Breast epithelium (tissue), 4 donors: ENCODE data around the gene SDK1. TPM values are rescaled to one million over a fixed set of nuclear protein-coding genes. Genes with fewer than 3 reads are reported as not detected.

Experiments used
- DNase-seq, 2 donors: peaks; one replicate each; pipeline ENCODE4 v3.0.0-alpha.2; 2019; ENCODE audit warnings: low spot score in 2 of 2
- H3K27ac ChIP-seq, 2 donors: fragments of 200-600 bp; sonication (generic) in 1 of 2; one replicate each; pipeline ENCODE4 v1.5.1; 2016 to 2019; ENCODE audit warnings: mild to moderate bottlenecking in 1 of 2
- H3K27me3 ChIP-seq, 2 donors: fragments of 200-600 bp; sonication (generic) in 1 of 2; one replicate each; pipeline versions ENCODE4 v1.5.1 to v1.6.0; 2017 to 2019; ENCODE audit warnings: control low read depth in 1 of 2, mild to moderate bottlenecking in 1 of 2
- H3K36me3 ChIP-seq: fragments of 200-600 bp; one replicate; pipeline ENCODE4 v1.5.1; 2019
- H3K4me1 ChIP-seq, 2 donors: fragments of 200-600 bp; sonication (generic); one replicate each; pipeline ENCODE4 v1.5.1; 2016 to 2019; ENCODE audit warnings: control low read depth in 1 of 2
- H3K4me3 ChIP-seq, 3 donors: fragments of 200-600 bp; sonication (generic); 1 replicate in 2 of 3; 2 replicates in 1 of 3; pipeline ENCODE4 v1.5.1; 2016 to 2019; ENCODE audit warnings: mild to moderate bottlenecking in 3 of 3, moderate library complexity in 2 of 3
- H3K9me3 ChIP-seq, 2 donors: fragments of 200-600 bp; sonication (generic) in 1 of 2; one replicate each; pipeline ENCODE4 v1.5.1; 2016 to 2019; ENCODE audit warnings: control low read depth in 1 of 2
- CTCF ChIP-seq, 3 donors: fragments of 450-650 bp; IDR thresholded peaks; one replicate each; pipeline ENCODE4 v1.5.1; 2016 to 2017; ENCODE audit warnings: antibody characterized with exemption in 3 of 3, mild to moderate bottlenecking in 3 of 3, moderate library complexity in 3 of 3
- POLR2A ChIP-seq: fragments of 450-650 bp; IDR thresholded peaks from one replicate; pipeline ENCODE4 v1.6.1; 2016; ENCODE audit warnings: antibody characterized with exemption, mild to moderate bottlenecking, moderate library complexity
- POLR2AphosphoS5 ChIP-seq, 3 donors: sonication (generic); formaldehyde crosslinking; IDR thresholded peaks; one replicate each; pipeline ENCODE4 v1.6.1; 2017; ENCODE audit warnings: antibody characterized with exemption in 3 of 3
- intact Hi-C: fragments of 100-400 bp; cut with DNase I; formaldehyde crosslinking; loops from one replicate; pipeline ENCODE4 v1.15.1; 2023; ENCODE audit warnings: low total_unique reads
- total RNA-seq, 3 donors: library from RNA; depleted of rRNA; stranded (reverse); fragments of >200 nt; gene quantifications; one replicate each; pipeline ENCODE4 v1.1.0, GENCODE V29; 2016

SDK1 gene
- total RNA-seq, 3 donors from 2014 or later = 3.7 to 18.2 (median 6.6) TPM

GRCh38 chr7:3908153-3908552 is 607.1 kb downstream of the SDK1 start:
- intact Hi-C loops = no loop called here
- TF ChIP-seq POLR2A (no peak), POLR2AphosphoS5 (IDR thresholded peaks at IDR 0.05) (no peak), CTCF (IDR thresholded peaks at IDR 0.05) (no peak)
- no peak for DNase-seq
- Histone ChIP-seq H3K27ac (no peak overlapping the region), H3K9me3 (no peaks in the 10 kb centered on the region), H3K27me3 (no peaks in the 10 kb centered on the region), H3K36me3 (no peaks in the 10 kb centered on the region), H3K4me1 (no peaks in the 10 kb centered on the region), H3K4me3 (no peak overlapping the region)

- Histone ChIP-seq H3K27me3 (no peaks in the 10 kb centered on the region), H3K27ac (no peak overlapping the region), H3K4me3 (no peak overlapping the region), H3K36me3 (no peaks in the 10 kb centered on the region), H3K9me3 (no peaks in the 10 kb centered on the region), H3K4me1 (no peaks in the 10 kb centered on the region)
- intact Hi-C loops = no loop called here
- no peak for DNase-seq
- no peak for TF ChIP-seq CTCF (IDR thresholded peaks at IDR 0.05)
- TF ChIP-seq POLR2AphosphoS5 (IDR thresholded peaks at IDR 0.05) = no peak
- TF ChIP-seq POLR2A = no peak
Measured at GRCh38 chr7:3909128-3909527, 608.1 kb downstream of the SDK1 start.

GRCh38 chr7:3910054-3910453 is 609.0 kb downstream of the SDK1 start:
- Histone ChIP-seq H3K27me3 (no peaks in the 10 kb centered on the region), H3K9me3 (no peaks in the 10 kb centered on the region), H3K4me1 (no peaks in the 10 kb centered on the region), H3K36me3 (no peaks in the 10 kb centered on the region), H3K27ac (no peak overlapping the region), H3K4me3 (no peak overlapping the region)
- intact Hi-C loops = no loop called here
- no peak for DNase-seq
- no peak for TF ChIP-seq POLR2AphosphoS5 (IDR thresholded peaks at IDR 0.05)
- no peak for TF ChIP-seq CTCF (IDR thresholded peaks at IDR 0.05)
- TF ChIP-seq POLR2A = no peak

- H3K27ac ChIP-seq = no peak overlapping the region
- TF ChIP-seq POLR2A = no peak
- TF ChIP-seq POLR2AphosphoS5 (IDR thresholded peaks at IDR 0.05) = no peak
- TF ChIP-seq CTCF (IDR thresholded peaks at IDR 0.05) = no peak
- intact Hi-C loops = no loop called here
Measured at GRCh38 chr7:3911685-3912084, 610.6 kb downstream of the SDK1 start.

GRCh38 chr7:3912291-3912690 is 611.2 kb downstream of the SDK1 start:
- TF ChIP-seq CTCF (IDR thresholded peaks at IDR 0.05) (no peak), POLR2A (no peak), POLR2AphosphoS5 (IDR thresholded peaks at IDR 0.05) (no peak)
- intact Hi-C loops = no loop called here
- no peak for DNase-seq
- H3K27ac ChIP-seq = no peak overlapping the region
- no peaks in the 10 kb centered on the region for H3K27me3 ChIP-seq
- no peaks in the 10 kb centered on the region for H3K9me3 ChIP-seq
- H3K36me3 ChIP-seq = no peaks in the 10 kb centered on the region
- H3K4me3 ChIP-seq = no peak overlapping the region
- no peaks in the 10 kb centered on the region for H3K4me1 ChIP-seq

More at GRCh38 chr7:3911685-3912084, 610.6 kb downstream of the SDK1 start:
- Histone ChIP-seq H3K4me1 (no peaks in the 10 kb centered on the region), H3K36me3 (no peaks in the 10 kb centered on the region), H3K27me3 (no peaks in the 10 kb centered on the region), H3K9me3 (no peaks in the 10 kb centered on the region), H3K4me3 (no peak overlapping the region)
- no peak for DNase-seq
